HCT116 (cell line): Measurements from ENCODE around the gene TPK1. TPM values are rescaled to one million over a fixed set of nuclear protein-coding genes. Genes with fewer than 3 reads are reported as not detected.

ENCODE experiments used
- ATAC-seq: fragments of 200-7000 bp; cut with Tn5 transposase; 2 replicates; pipeline ENCODE4 v1.9.1; 2020; ENCODE audit warnings: mild to moderate bottlenecking, moderate library complexity
- BruUV-seq: library from RNA; stranded (reverse); fragments of 400-500 nt; replicated peaks from 2 replicates; lab custom pipeline; 2021; lab: Mats Ljungman, UMichigan
- CTCF ChIA-PET: fragments of 300-600 bp; sonication (Branson Sonifier 250); formaldehyde crosslinking; loops from one replicate; lab custom pipeline; 2021; ENCODE audit warnings: antibody characterized with exemption; lab: Charles Lee
- POLR2A ChIA-PET: fragments of 300-600, 350-600 bp; sonication (Branson Sonifier 250); formaldehyde crosslinking; loops from one replicate; lab custom pipeline; 2021; ENCODE audit warnings: antibody characterized with exemption; lab: Charles Lee
- RAD21 ChIA-PET, 2 experiments: fragments of 300-600 bp; sonication (Branson Sonifier 250); formaldehyde crosslinking; loops; one replicate each; lab custom pipeline; 2023; ENCODE audit warnings: low total read pairs in 2 of 2; ENCODE audit not compliant: uncharacterized antibody in 2 of 2, unreplicated experiment in 2 of 2, low non-redundant PET in 1 of 2; lab: Charles Lee
- DNase-seq: peaks from one replicate; pipeline ENCODE4 v3.0.0-alpha.2; 2010; ENCODE audit warnings: low read depth, low spot score
- H2AFZ ChIP-seq: fragments of 200-600 bp; shearing (Covaris generic), sonication (generic); 2 replicates; pipeline ENCODE4 v1.6.1; 2017; ENCODE audit warnings: low read depth, mixed run types, mixed read lengths, antibody characterized with exemption, low read length; ENCODE audit not compliant: poor library complexity, severe bottlenecking
- H3K27ac ChIP-seq: 2 replicates; pipeline ENCODE4 v1.5.1; 2012; ENCODE audit warnings: low read depth, low read length
- H3K27me3 ChIP-seq: fragments of 200-600 bp; sonication (generic); 2 replicates; pipeline ENCODE4 v1.6.1; 2016; ENCODE audit warnings: mixed run types, low read length, mixed read lengths; ENCODE audit not compliant: insufficient read depth
- H3K36me3 ChIP-seq, 2 experiments: fragments of 200-500 bp in 1 of 2; fragments of 200-600 bp in 1 of 2; sonication (Bioruptor generic) in 1 of 2; sonication (generic) in 1 of 2; 2 replicates each; pipeline versions ENCODE4 v1.5.1 to v1.6.1; 2014 to 2016; ENCODE audit warnings: low read length in 2 of 2, inconsistent platforms in 1 of 2, mixed read lengths in 1 of 2, mixed run types in 1 of 2; ENCODE audit not compliant: insufficient read depth in 2 of 2, control insufficient read depth in 1 of 2
- H3K4me1 ChIP-seq, 2 experiments: fragments of 200-600 bp in 1 of 2; sonication (generic) in 1 of 2; 2 replicates each; pipeline versions ENCODE4 v1.5.1 to v1.6.1; 2012 to 2017; ENCODE audit warnings: low read length in 2 of 2, inconsistent platforms in 1 of 2, mild to moderate bottlenecking in 1 of 2, mixed read lengths in 1 of 2, mixed run types in 1 of 2, moderate library complexity in 1 of 2; ENCODE audit not compliant: insufficient read depth in 2 of 2, control insufficient read depth in 1 of 2
- H3K4me2 ChIP-seq: fragments of 200-600 bp; sonication (generic); 2 replicates; pipeline ENCODE4 v1.6.1; 2017; ENCODE audit warnings: mixed run types, low read length, mixed read lengths
- H3K4me3 ChIP-seq, 2 experiments: fragments of 200-600 bp in 1 of 2; sonication (generic) in 1 of 2; replicated peaks in 1 of 2; 2 replicates each; pipeline ENCODE4 v1.5.1; 2011 to 2016; ENCODE audit warnings: low read length in 2 of 2, control low read depth in 1 of 2, low read depth in 1 of 2, mild to moderate bottlenecking in 1 of 2, mixed read lengths in 1 of 2, mixed run types in 1 of 2
- H3K79me2 ChIP-seq: fragments of 200-600 bp; sonication (generic); 2 replicates; pipeline ENCODE4 v1.6.1; 2017; ENCODE audit warnings: mild to moderate bottlenecking, mixed run types, low read length, moderate library complexity, mixed read lengths; ENCODE audit not compliant: insufficient read depth
- H3K9ac ChIP-seq: fragments of 200-600 bp; sonication (generic); 2 replicates; pipeline ENCODE4 v1.6.1; 2016; ENCODE audit warnings: low read length, mixed read lengths
- H3K9me2 ChIP-seq: fragments of 200-600 bp; sonication (generic), shearing (Covaris generic); 2 replicates; pipeline ENCODE4 v1.6.1; 2017; ENCODE audit warnings: mixed run types, mild to moderate bottlenecking, moderate library complexity; ENCODE audit not compliant: insufficient read depth
- H3K9me3 ChIP-seq, 2 experiments: fragments of 200-500 bp in 1 of 2; fragments of 200-600 bp in 1 of 2; sonication (Bioruptor generic) in 1 of 2; sonication (generic) in 1 of 2; 2 replicates each; pipeline ENCODE4 v1.6.1; 2014 to 2017; ENCODE audit warnings: low read length in 2 of 2, mixed read lengths in 2 of 2, inconsistent platforms in 1 of 2, low read depth in 1 of 2, mild to moderate bottlenecking in 1 of 2, mixed run types in 1 of 2, moderate library complexity in 1 of 2; ENCODE audit not compliant: control insufficient read depth in 1 of 2, insufficient read depth in 1 of 2
- H4K20me1 ChIP-seq: fragments of 200-600 bp; sonication (generic), shearing (Covaris generic); 2 replicates; pipeline ENCODE4 v1.6.1; 2017; ENCODE audit warnings: mixed run types, mild to moderate bottlenecking, moderate library complexity; ENCODE audit not compliant: insufficient read depth
- ATF3 ChIP-seq: IDR thresholded peaks from 2 replicates; pipeline ENCODE4 v1.6.1; 2012
- CEBPB ChIP-seq: IDR thresholded peaks from 2 replicates; pipeline ENCODE4 v1.6.1; 2012; ENCODE audit warnings: low read depth
- EGR1 ChIP-seq: IDR thresholded peaks from 2 replicates; pipeline ENCODE4 v1.6.1; 2012; ENCODE audit warnings: low read depth
- ELF1 ChIP-seq: IDR thresholded peaks from 2 replicates; pipeline ENCODE4 v1.6.1; 2012; ENCODE audit warnings: low read depth, borderline replicate concordance
- EZH2phosphoT487 ChIP-seq: fragments of 200-600 bp; IDR thresholded peaks from 2 replicates; pipeline ENCODE4 v1.6.1; 2018; ENCODE audit warnings: antibody characterized with exemption, borderline replicate concordance
- FOSL1 ChIP-seq: IDR thresholded peaks from 2 replicates; pipeline ENCODE4 v1.6.1; 2012; ENCODE audit warnings: low read depth
- JUND ChIP-seq: IDR thresholded peaks from 2 replicates; pipeline ENCODE4 v1.6.1; 2012
- RAD21 ChIP-seq: IDR thresholded peaks from 2 replicates; pipeline ENCODE4 v1.6.1; 2012; ENCODE audit warnings: low read depth, mild to moderate bottlenecking
- REST ChIP-seq: IDR thresholded peaks from 2 replicates; pipeline ENCODE4 v1.6.1; 2012; ENCODE audit warnings: low read depth
- SIN3A ChIP-seq: IDR thresholded peaks from 2 replicates; pipeline ENCODE4 v1.6.1; 2012; ENCODE audit warnings: low read depth
- SP1 ChIP-seq: IDR thresholded peaks from 2 replicates; pipeline ENCODE4 v1.6.1; 2012; ENCODE audit warnings: low read depth
- SRF ChIP-seq: IDR thresholded peaks from 2 replicates; pipeline ENCODE4 v1.6.1; 2012; ENCODE audit warnings: low read depth
- TCF7L2 ChIP-seq: IDR thresholded peaks from 2 replicates; pipeline ENCODE4 v1.7.0; 2011; ENCODE audit warnings: borderline replicate concordance, inconsistent platforms; ENCODE audit not compliant: insufficient read depth, insufficient read length; ENCODE audit errors: extremely low read depth
- YY1 ChIP-seq: IDR thresholded peaks from 2 replicates; pipeline ENCODE4 v1.6.1; 2011; ENCODE audit warnings: low read length, low read depth, moderate library complexity, mild to moderate bottlenecking; ENCODE audit not compliant: insufficient replicate concordance; ENCODE audit errors: extremely low read depth
- ZBTB33 ChIP-seq: IDR thresholded peaks from 2 replicates; pipeline ENCODE4 v1.6.1; 2011; ENCODE audit warnings: mild to moderate bottlenecking, low read length, moderate library complexity; ENCODE audit not compliant: insufficient replicate concordance; ENCODE audit errors: extremely low read depth
- ZNF274 ChIP-seq: fragments of 200-500 bp; sonication (Bioruptor generic); IDR thresholded peaks from 2 replicates; pipeline ENCODE4 v1.6.1; 2014; ENCODE audit warnings: mild to moderate bottlenecking, low read depth, low read length, inconsistent platforms
- intact Hi-C: fragments of 100-400 bp; cut with micrococcal nuclease; formaldehyde crosslinking; loops from 2 replicates; pipeline ENCODE4 v1.10.0; 2022
- total RNA-seq: library from RNA; stranded (reverse); gene quantifications from one replicate; pipeline ENCODE4 v1.2.1, GENCODE V29; 2021; ENCODE audit not compliant: unreplicated experiment
- TF ChIP-seq, protein P1 (sequence below): IDR thresholded peaks from 2 replicates; pipeline ENCODE4 v1.6.1; 2012

TPK1 gene
- total RNA-seq, 1 experiment from 2014 or later, result 5.4 TPM

DNA sequence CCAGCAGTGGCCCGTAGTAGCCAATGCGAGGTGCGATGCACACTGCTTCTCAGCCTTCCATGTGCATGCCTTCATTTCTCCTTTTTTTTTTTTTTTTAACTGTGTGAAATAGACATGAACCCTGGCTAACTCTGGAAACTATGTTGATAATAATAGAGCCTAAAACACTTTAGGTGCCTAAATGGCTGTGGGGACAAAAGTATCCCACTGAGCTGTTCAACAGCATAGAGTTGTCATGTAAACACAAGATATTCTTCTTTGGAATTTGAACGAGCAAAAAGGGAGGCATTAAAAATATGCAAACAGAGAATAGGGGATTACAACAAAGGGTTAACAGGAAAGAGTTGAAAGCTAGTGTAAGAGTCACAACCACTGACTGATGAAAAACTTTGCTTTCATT, 270.3 kb downstream of the TPK1 start (continued):
- TF ChIP-seq SRF (no peak), ZNF274 (no peak), ELF1 (no peak), SIN3A (no peak), TCF7L2 (no peak), CEBPB (no peak), YY1 (no peak), ATF3 (no peak), RAD21 (no peak)
- TF ChIP-seq, all 23 proteins: peak for 0

GRCh38 chr7:144549861-144550260, 286.0 kb downstream of the TPK1 start:
- H3K4me2 ChIP-seq, result no peak overlapping the region
- ChIA-PET POLR2A (no interaction called here), CTCF (no interaction called here), RAD21 (no interaction called here)
- no TSS peak for BruUV-seq
- peaks cover under 1 to 2% of the 10 kb centered on the region in 2 experiments; a peak in 3 of 4 replicates for H3K4me1 ChIP-seq
- intact Hi-C loops, result no loop called here
- H3K36me3 ChIP-seq, result no peaks in the 10 kb centered on the region
- no peaks in the 10 kb centered on the region for H3K79me2 ChIP-seq
- ATAC-seq, result no peak
- H3K9me2 ChIP-seq, result no peaks in the 10 kb centered on the region
- no peaks in the 10 kb centered on the region for H3K27me3 ChIP-seq
- H3K27ac ChIP-seq, result no peak overlapping the region
- H4K20me1 ChIP-seq, result no peaks in the 10 kb centered on the region
- DNase-seq, result no peak
- no peak overlapping the region for H3K9ac ChIP-seq
- H3K4me3 ChIP-seq, result no peak overlapping the region
- TF ChIP-seq SIN3A (no peak), EZH2phosphoT487 (no peak), FOSL1 (no peak), REST (no peak), ATF3 (no peak), ELF1 (no peak), EGR1 (no peak), SP1 (no peak), YY1 (no peak), ZNF274 (no peak), ZBTB33 (no peak), JUND (no peak), RAD21 (no peak), SRF (no peak), TCF7L2 (no peak)
- TF ChIP-seq, protein P1, sequence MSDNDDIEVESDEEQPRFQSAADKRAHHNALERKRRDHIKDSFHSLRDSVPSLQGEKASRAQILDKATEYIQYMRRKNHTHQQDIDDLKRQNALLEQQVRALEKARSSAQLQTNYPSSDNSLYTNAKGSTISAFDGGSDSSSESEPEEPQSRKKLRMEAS, result no peak
- H2AFZ ChIP-seq, result no peak overlapping the region
- H3K9me3 ChIP-seq, result no peaks in the 10 kb centered on the region
